Stimulated activated CD4-positive, alpha-beta T cell treated with anti-CD3 and anti-CD28 coated beads, Interleukin-4, amount 100 ng/mL, for 48 hours (primary cell): ENCODE results near the gene STX1B.
A peak's percentile ranks its signal among the peaks of the same experiment; 100 is the strongest.
"Not testable (repeated sequence)": the region's sequence is repeated elsewhere in the genome, so short reads cannot be mapped to it uniquely, and the experiment has no call there.

Source experiments
- DNase-seq, 2 donors: peaks; one replicate each; pipeline ENCODE4 v3.0.0-alpha.2; 2020; ENCODE audit warnings: low read depth in 2 of 2

STX1B gene

DNA sequence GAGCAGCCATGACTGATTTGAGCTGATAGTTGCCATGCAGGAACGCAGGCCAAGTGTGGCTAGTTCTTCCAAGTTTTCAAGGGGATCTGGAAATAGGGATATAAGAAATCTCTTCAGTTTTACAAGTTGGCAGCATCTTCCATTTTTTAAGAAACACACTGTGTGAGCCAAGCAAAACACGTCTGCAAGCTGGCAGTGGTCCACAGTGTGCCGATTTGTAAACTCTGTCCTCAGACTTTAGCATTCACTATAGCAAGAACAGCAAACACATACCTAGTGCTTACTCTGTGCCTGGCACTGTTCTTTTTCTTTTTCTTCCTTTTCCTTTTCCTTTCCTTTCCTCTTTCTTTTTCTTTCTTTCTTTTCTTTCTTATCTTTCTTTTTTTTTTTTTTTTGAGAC, 58.7 kb downstream of the STX1B start:
- DNase-seq: no peak

DNA sequence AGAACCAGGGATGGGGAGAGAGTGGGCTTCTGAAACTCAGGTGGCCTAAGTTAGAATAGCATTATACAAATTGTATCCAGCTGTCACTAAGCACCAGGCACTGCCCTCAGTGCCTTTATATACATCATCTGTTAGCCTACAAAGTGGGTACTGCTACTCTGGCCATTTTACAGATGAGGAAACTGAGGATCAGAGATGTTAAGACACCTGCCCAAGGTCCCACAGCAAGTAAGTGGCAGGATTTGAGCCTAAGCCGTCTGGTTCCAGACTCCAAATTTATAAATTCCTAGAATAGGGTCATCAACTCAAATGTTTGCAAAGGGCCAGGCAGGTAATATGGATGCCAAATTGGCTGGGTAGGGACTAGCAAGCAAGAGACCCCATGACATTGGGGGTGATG, 59.2 kb downstream of the STX1B start:
- no peak for DNase-seq

DNA sequence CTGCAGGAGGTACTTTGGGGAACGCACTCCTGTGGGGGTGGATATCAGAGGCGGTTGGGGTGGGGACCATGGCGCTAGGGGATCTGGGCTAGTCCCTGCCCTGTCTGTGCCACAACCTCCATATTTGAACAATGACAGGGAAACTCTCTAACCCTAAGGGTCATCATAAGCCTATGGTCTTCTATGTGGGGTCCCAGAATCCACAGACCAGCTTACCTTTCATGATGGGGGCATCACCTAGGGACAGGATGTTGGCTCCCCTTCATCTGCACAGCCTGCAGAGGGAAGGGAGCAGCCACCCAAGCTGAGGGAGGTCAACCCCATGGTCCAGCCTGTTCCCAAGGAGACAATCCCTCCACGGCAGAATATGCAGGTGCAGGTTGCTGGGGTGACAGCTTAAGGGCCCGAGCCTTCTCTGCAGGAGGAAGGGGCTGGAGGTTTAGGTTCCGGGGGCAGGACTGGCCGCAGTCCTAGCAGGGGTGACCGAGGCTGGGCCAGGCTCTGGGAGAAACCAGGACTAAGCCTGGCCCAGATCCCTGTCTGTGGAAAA, 59.8 kb downstream of the STX1B start:
- no peak for DNase-seq

DNA sequence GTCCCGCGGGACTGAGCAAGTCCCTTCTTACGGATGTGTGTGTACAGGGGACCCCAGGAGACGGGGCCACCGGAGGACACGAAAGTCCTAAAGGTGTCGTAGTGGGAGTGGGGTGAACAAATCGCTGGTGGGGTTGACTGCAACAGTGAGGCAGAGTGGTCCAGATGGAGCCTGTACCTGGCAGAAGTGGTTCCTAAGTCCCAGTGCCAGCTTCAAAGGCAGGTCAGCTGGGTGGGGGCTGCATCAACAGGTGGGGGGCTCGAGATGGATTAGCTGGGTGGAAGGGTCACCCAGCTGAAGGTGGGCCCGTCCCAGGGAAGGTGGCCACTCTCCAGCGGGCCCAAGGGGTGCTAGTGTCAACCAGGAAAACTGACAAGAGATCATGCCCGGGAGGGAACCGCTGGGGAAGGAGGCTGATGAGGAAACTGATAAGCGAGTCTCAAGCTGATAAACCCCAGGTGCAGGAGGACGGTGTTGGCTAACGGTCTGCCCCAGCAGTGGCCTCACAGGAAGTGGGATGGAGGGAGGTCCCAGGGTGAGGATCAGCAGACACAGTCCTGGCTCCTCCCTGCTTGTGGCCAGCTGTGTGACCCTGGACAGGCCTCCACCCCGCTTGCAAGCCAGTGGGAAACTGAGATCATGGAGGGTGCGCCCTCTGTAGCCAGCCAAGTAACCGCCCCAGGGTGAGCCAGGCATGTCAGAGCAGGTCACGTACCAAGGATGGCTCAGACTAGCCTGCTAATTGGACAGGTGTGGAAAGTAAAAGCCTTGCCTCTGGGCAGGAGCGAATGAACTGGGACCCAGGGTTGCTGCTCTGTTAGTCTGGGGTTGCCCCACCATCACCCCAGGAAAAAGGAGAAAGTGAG, 60.6 kb downstream of the STX1B start:
- DNase-seq: peak in 1 of 2 donors; percentile 32

DNA sequence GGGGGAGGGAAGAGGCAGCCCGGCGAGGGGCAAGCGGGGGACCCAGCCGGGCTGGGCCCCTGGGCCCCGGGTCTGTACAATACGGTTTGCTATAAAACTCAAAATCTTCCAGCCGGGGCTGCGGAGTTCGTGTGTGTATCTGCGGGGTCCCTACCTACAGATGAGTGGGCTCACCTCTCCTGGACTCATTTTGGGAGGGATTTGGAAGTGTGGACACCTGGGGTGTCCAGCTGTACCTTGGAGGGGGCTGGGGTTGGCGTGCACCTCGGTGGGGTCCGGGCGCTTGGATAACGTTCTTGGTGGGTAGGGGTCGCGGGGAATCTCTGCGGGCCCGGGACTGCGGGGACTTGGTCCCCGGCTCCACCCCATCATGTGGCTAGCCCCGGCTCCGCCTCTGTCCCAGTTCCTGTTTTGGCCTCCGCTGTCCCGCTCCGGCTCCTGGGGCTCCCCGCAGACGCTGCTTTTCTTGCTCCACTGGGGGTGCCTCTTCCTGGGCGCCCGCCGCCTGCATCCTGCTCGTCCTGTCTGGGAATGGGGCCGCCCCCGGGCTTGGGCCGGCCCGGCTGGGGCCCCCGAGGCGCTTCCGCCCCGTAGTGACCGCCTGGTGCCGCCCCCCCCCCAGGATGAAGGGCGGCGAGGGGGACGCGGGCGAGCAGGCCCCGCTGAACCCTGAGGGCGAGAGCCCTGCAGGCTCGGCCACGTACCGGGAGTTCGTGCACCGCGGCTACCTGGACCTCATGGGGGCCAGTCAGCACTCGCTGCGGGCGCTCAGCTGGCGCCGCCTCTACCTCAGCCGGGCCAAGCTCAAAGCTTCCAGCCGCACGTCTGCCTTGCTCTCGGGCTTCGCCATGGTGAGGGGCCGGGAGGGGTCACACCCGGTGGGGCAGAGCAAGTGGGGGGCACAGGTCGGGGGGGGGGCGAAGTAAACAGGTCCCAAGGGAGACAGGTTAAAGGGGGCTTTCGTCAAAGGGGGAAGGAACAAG, 61.5 kb downstream of the STX1B start, which contains the start of gene ORAI3:
Gene ORAI3 (plus strand): TSS at position 402 of the 983 bp plus-strand sequence. CDS start 222 bp downstream, at position 624.
- no peak for DNase-seq

DNA sequence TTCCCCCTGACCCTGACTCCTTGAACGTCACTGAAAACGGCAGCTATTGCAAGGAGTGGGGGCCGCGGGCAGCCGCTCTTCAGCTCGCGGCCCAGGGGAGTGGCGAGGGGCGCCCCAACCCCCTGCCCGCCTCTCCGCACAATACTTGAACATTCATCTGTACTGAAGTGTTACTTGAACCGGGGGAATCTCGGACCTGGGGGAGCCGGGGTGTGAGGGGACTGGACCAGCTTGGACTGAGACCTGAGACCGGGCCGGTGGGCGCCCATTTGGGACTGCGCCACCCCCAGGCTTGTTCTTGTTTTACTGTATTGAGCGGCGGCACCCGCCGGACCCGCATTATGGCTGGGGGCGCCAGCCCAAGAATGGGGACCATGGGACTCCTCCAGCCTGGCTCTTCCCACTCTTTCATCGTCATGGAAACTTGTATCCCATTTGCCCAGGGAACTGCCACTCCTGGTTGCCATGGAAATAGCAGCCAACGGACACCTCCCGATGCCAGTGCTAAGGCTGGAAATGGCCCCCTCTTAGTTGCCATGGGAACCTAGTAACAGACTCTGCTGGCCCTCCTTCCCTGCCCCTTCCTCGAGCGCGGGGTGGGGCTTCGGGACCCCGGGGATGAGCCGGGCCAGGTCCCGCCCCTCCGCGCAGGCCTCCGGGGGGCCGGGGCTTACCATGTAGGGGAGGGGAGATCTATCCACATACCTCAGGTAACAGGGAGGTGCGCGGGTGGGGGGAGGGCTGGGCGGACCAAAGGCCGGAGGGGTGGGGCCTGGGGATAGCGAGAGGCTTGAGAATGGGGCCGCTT, 62.4 kb downstream of the STX1B start:
- DNase-seq: no peak

DNA sequence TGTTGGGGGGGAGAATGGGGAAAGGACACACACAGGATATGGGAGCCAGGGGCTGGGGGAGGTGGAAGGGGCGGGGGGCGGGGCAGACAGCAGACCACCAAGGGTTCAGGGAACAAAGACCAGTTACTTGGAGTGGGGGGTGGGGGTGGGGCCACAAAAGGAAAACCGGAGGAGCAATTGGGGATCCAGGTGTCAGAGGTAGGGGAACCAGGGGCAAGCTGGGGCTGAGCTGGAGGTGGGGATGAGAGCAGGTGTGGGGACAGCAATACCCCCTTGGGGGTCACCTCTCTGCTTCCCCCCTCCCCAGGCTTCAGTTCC, 62.9 kb downstream of the STX1B start:
- DNase-seq: no peak

DNA sequence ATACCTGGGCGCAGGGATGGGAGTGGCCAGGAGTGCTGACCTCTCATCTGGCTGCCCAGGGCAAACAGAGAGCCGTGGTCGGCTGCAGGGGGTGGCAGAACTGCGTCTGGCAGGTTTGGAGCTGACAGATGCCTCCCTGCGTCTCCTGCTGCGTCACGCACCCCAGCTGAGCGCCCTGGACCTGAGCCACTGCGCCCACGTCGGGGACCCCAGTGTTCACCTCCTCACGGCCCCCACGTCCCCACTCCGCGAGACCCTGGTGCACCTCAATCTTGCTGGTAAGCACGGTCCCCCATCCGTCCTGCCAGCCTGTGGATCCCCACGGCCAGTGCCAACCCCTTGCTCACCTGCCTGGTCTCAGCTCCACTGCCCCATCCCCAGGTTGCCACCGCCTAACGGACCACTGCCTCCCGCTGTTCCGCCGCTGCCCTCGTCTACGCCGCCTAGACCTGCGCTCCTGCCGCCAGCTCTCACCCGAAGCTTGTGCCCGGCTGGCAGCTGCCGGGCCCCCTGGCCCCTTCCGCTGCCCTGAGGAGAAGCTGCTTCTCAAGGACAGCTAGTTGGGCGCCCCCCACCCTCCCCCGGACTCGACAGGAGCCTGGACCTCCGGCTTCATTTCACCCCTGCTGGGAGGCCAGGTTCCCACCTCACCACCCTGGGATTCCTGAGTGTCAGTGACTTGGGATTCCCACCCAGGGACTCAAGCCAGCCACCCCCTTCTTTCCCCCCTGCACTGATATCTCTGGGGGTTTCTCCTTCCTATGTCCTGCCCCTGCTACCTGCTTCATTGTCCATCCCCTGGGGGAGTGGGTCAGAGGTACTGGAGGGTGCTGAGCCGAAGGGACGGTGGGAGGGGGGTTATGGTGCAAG, 63.5 kb downstream of the STX1B start:
- DNase-seq: no peak

DNA sequence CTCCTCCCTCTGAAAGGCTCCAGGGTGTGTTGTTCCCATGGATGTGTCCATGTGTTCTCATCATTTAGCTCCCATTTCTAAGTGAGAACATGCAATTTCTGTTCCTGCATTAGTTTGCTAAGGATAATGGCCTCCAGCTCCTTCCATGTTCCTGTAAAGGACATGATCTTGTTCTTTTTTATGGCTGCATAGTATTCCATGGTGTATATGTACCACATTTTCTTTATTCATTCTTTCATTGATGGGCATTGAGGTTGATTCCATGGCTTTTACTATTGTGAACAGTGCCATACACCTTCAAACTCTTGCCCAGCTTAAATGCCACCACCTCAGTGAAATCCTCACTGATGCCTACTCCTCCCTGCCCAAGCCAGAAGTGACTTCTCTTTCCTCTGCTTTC, 66.1 kb downstream of the STX1B start:
- no peak for DNase-seq

DNA sequence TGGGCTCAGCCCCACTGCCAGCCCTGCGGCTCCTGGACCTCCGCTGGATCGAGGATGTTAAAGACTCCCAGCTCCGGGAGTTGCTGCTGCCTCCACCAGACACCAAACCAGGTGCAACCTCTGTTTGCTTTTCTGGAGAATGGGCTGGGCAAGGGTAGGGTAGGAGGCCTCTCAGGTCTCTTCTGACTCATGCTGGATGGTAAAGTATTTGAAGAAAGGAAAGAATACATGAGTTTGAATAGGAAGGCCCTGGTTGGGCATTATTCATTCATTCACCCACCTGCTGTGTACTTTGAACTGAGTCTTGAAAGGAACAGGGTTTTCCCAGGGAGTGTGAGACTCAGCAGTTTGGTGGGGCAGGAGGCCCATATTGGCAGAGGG, 68.0 kb downstream of the STX1B start:
- no peak for DNase-seq

DNA sequence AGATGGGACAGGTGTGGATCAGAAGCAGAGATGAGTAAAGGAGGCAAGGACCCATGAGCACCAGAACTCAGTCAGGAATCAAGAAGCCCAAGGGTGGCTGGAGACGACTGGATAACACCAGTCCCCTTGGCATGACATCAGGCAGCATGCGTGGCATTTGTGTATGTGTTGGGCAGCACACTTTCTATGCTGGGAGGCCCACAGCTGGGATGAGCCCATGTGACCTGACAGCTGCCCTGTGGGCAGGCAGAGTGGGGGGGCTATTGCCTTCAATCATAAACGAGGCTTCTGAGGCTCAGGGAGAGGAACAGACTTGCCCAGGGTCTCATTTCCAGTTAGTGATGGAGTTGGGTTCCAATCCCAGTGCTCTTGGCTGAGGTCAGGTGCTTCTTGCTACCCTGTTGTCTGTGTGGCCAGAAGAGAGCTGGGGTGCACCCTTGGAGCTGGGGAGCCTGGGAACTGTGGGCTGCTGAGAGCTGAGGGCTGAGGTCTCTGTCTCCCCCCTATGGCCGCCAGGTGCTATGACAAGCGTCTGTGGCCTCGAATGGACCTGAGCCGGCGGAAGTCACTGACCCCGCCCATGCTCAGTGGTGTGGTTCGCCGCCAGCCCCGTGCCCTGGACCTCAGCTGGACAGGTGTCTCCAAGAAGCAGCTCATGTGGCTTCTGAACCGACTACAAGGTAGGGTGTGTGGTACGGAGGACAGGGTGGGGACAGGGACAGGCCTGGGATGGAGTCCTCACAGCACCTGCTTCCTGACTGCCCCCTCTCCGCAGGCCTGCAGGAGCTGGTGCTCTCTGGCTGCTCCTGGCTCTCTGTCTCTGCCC, 68.6 kb downstream of the STX1B start:
- DNase-seq: no peak

DNA sequence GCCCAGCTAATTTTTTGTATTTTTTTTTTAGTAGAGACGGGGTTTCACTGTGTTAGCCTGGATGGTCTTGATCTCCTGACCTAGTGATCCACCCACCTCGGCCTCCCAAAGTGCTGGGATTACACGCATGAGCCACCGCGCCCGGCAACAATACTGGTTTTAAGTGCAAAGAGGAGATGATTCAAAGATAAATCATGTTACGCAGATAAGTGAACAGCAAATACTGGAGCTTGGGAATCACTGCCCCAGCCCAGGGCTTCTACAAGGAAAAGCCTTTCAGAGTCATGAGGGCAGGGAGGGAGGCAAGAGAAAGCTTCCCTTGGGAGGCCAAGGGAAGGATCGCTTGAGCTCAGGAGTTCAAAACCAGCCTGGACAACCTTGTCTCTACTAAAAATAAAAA, 70.9 kb downstream of the STX1B start:
- not testable (repeated sequence) for DNase-seq
